ENCODE measurements around the gene HEYL. TPM values are rescaled to one million over a fixed set of nuclear protein-coding genes. Genes with fewer than 3 reads are reported as not detected.
A peak's percentile ranks its signal among the peaks of the same experiment; 100 is the strongest.

Gene HEYL
- total RNA-seq, 6 experiments from 2014 or later: not detected

- DNase-seq: no peak
- Mint-ChIP-seq H3K9me3 (no peaks in the 10 kb centered on the region), H3K27ac (no peak overlapping the region; the same call in 1 of the 2 replicates), H3K27me3 (ENCODE audit: insufficient read depth) (peaks cover 13% of the 10 kb centered on the region), H3K36me3 (ENCODE audit: low read depth) (no peaks in the 10 kb centered on the region), H3K4me3 (no peak overlapping the region), H3K4me1 (ENCODE audit: low read depth) (peaks cover 24% of the 10 kb centered on the region)
- no peak for TF ChIP-seq CTCF (IDR thresholded peaks at IDR 0.05)
These were observed 4.3 kb upstream of the HEYL start for GRCh38 chr1:39643705-39644104.

- TF ChIP-seq CTCF (IDR thresholded peaks at IDR 0.05): no peak
- Mint-ChIP-seq H3K36me3 (ENCODE audit: low read depth) (no peaks in the 10 kb centered on the region), H3K27ac (no peak overlapping the region), H3K4me1 (ENCODE audit: low read depth) (peaks cover 24% of the 10 kb centered on the region), H3K9me3 (no peaks in the 10 kb centered on the region), H3K27me3 (ENCODE audit: insufficient read depth) (peaks cover 20% of the 10 kb centered on the region), H3K4me3 (no peak overlapping the region)
- peak; percentile 42 for DNase-seq
These were observed 3.4 kb upstream of the HEYL start for GRCh38 chr1:39642796-39643195.

GRCh38 chr1:39640861-39641260 lies 1.4 kb upstream of the HEYL start:
- H3K27ac Mint-ChIP-seq: no peak overlapping the region
- peaks cover 12% of the 10 kb centered on the region for H3K4me1 Mint-ChIP-seq (ENCODE audit: low read depth)
- DNase-seq: no peak
- no peak overlapping the region for H3K4me3 Mint-ChIP-seq
- H3K9me3 Mint-ChIP-seq: no peaks in the 10 kb centered on the region
- peaks cover 35% of the 10 kb centered on the region for H3K27me3 Mint-ChIP-seq (ENCODE audit: insufficient read depth)
- H3K36me3 Mint-ChIP-seq (ENCODE audit: low read depth): no peaks in the 10 kb centered on the region
- TF ChIP-seq CTCF (IDR thresholded peaks at IDR 0.05): no peak

- H3K9me3 Mint-ChIP-seq: no peaks in the 10 kb centered on the region
- no peak for TF ChIP-seq CTCF (IDR thresholded peaks at IDR 0.05)
- no peak overlapping the region for H3K27ac Mint-ChIP-seq
- H3K4me1 Mint-ChIP-seq (ENCODE audit: low read depth): peaks cover 12% of the 10 kb centered on the region
- H3K27me3 Mint-ChIP-seq (ENCODE audit: insufficient read depth): peaks cover 45% of the 10 kb centered on the region
- no peak overlapping the region for H3K4me3 Mint-ChIP-seq
- no peak for DNase-seq
- H3K36me3 Mint-ChIP-seq (ENCODE audit: low read depth): no peaks in the 10 kb centered on the region
These were observed 508 bp downstream of the HEYL start for GRCh38 chr1:39638965-39639304.

GRCh38 chr1:39637361-39637760 lies 2.1 kb downstream of the HEYL start:
- no peak overlapping the region for H3K4me3 Mint-ChIP-seq
- peaks cover 53% of the 10 kb centered on the region for H3K27me3 Mint-ChIP-seq (ENCODE audit: insufficient read depth)
- no peaks in the 10 kb centered on the region for H3K9me3 Mint-ChIP-seq
- no peak for TF ChIP-seq CTCF (IDR thresholded peaks at IDR 0.05)
- no peak for DNase-seq
- H3K4me1 Mint-ChIP-seq (ENCODE audit: low read depth): peaks cover 1% of the 10 kb centered on the region
- no peak overlapping the region for H3K27ac Mint-ChIP-seq
- H3K36me3 Mint-ChIP-seq (ENCODE audit: low read depth): no peaks in the 10 kb centered on the region

GRCh38 chr1:39635871-39636210 lies 3.6 kb downstream of the HEYL start:
- Mint-ChIP-seq H3K4me3 (no peak overlapping the region), H3K36me3 (ENCODE audit: low read depth) (no peaks in the 10 kb centered on the region), H3K27ac (no peak overlapping the region), H3K4me1 (ENCODE audit: low read depth) (no peaks in the 10 kb centered on the region), H3K9me3 (no peaks in the 10 kb centered on the region), H3K27me3 (ENCODE audit: insufficient read depth) (peaks cover 61% of the 10 kb centered on the region)
- no peak for DNase-seq
- TF ChIP-seq CTCF (IDR thresholded peaks at IDR 0.05): no peak

Data from HFFc6 (cell line).